Fibroblast of lung (primary cell): Measurements from ENCODE around the gene EGFL8. TPM values are rescaled to one million over a fixed set of nuclear protein-coding genes. Genes with fewer than 3 reads are reported as not detected.

Experiments used
- DNase-seq, 2 donors: peaks; one replicate each; pipeline versions ENCODE4 v3.0.0 to v3.0.0-alpha.2; 2010; ENCODE audit warnings: low read depth in 2 of 2
- H2AFZ ChIP-seq: 2 replicates; pipeline ENCODE4 v1.5.1; 2012; ENCODE audit warnings: low read length, control low read depth, inconsistent platforms
- H3K27ac ChIP-seq: 2 replicates; pipeline ENCODE4 v1.5.1; 2011; ENCODE audit warnings: low read length, control low read depth; ENCODE audit not compliant: insufficient read depth
- H3K27me3 ChIP-seq: 2 replicates; pipeline ENCODE4 v1.5.1; 2011; ENCODE audit warnings: mild to moderate bottlenecking, low read length; ENCODE audit not compliant: control insufficient read depth, insufficient read depth
- H3K36me3 ChIP-seq: 2 replicates; pipeline ENCODE4 v1.5.1; 2011; ENCODE audit warnings: low read length; ENCODE audit not compliant: control insufficient read depth, insufficient read depth
- H3K4me1 ChIP-seq: 2 replicates; pipeline ENCODE4 v1.5.1; 2011; ENCODE audit warnings: low read length; ENCODE audit not compliant: control insufficient read depth, insufficient read depth; ENCODE audit errors: extremely low read depth
- H3K4me2 ChIP-seq: 2 replicates; pipeline ENCODE4 v1.5.1; 2011; ENCODE audit warnings: low read length, control low read depth; ENCODE audit not compliant: insufficient read depth; ENCODE audit errors: extremely low read depth
- H3K4me3 ChIP-seq, 4 experiments: fragments of 200-600 bp in 1 of 4; sonication (generic) in 1 of 4; replicated peaks in 1 of 4; 2 replicates each; pipeline ENCODE4 v1.5.1; 2011 to 2016; ENCODE audit warnings: low read length in 4 of 4, low read depth in 3 of 4, mild to moderate bottlenecking in 3 of 4, control low read depth in 2 of 4, inconsistent platforms in 1 of 4, mixed read lengths in 1 of 4; ENCODE audit not compliant: insufficient read depth in 1 of 4; ENCODE audit errors: control extremely low read depth in 1 of 4
- H3K79me2 ChIP-seq: 2 replicates; pipeline ENCODE4 v1.5.1; 2012; ENCODE audit warnings: mild to moderate bottlenecking, low read length, inconsistent platforms; ENCODE audit not compliant: control insufficient read depth, insufficient read depth
- H3K9ac ChIP-seq: 2 replicates; pipeline ENCODE4 v1.5.1; 2011; ENCODE audit warnings: mild to moderate bottlenecking, low read length, control low read depth; ENCODE audit not compliant: insufficient read depth
- H3K9me3 ChIP-seq: 2 replicates; pipeline ENCODE4 v1.5.1; 2012; ENCODE audit warnings: low read depth, low read length; ENCODE audit not compliant: control insufficient read depth, insufficient read depth
- H4K20me1 ChIP-seq: 2 replicates; pipeline ENCODE4 v1.5.1; 2011; ENCODE audit warnings: low read length; ENCODE audit not compliant: control insufficient read depth, insufficient read depth; ENCODE audit errors: extremely low read depth
- CTCF ChIP-seq, 2 donors: IDR thresholded peaks in 1 of 2; conservative IDR thresholded peaks in 1 of 2; 1 replicate in 1 of 2; 2 replicates in 1 of 2; pipeline ENCODE4 v1.5.1; 2011 to 2012; ENCODE audit warnings: low read length in 2 of 2, control low read depth in 1 of 2, inconsistent platforms in 1 of 2, low read depth in 1 of 2, mild to moderate bottlenecking in 1 of 2
- EZH2 ChIP-seq: IDR thresholded peaks from 2 replicates; pipeline ENCODE4 v1.5.1; 2012; ENCODE audit warnings: low read length, control low read depth, mild to moderate bottlenecking; ENCODE audit errors: missing control alignments
- polyA plus RNA-seq, 2 donors: library from polyadenylated mRNA; depleted of rRNA in 1 of 2; stranded (reverse) in 1 of 2; unstranded in 1 of 2; fragments of >200 nt; gene quantifications; 2 replicates each; pipeline ENCODE4 v1.2.1, GENCODE V29; 2011 to 2012; ENCODE audit warnings: missing spikeins in 1 of 2
- total RNA-seq: library from RNA; depleted of rRNA; stranded (reverse); fragments of >200 nt; gene quantifications from 2 replicates; pipeline ENCODE4 v1.2.1, GENCODE V29; 2014

EGFL8 gene
- total and polyA plus RNA-seq, 2 donors (not counting 1 experiment from before 2014, with no cell fraction given), result 0.99 to 2.3 TPM

DNA sequence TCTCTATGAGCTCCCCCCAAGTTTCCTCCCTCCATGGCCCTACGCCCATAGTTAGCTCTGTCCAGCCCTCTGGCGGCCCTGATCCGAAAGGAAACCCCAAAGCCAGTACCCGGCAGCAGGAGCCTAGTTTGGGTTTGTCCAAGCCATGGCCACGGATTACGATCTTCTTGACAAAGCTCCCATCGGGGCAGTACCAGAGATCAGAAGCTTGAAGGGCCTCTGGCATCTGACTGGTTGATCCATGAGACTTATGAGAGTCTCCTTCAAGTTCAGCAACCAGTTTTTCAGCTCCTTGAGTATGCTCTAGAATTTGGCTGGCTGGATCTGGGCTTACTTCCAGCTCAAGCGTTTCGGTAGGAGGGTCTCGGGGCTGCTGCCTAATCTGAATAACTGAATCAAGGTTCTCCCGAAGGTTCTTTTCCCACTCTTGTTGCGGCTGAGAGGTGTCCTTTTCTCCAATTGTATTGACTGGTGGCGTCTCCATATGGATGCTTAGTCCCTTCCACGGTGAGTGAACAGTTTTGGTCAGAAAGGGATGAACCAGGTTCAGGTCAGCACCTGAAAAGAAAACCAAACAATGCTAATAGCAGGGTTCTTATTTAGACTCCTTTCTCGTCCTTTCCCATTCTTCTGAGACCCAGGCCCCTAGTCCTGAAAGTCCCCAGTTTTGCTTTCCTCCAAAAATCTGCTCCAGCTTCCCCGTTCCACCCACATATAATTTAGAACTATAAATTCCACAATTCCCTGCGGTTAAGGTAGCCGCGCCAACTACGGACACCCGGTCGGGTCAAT lies 34.9 kb upstream of the EGFL8 start:
- peak overlapping the region; percentile 80 for H2AFZ ChIP-seq
- no peak for DNase-seq
- H4K20me1 ChIP-seq, result no peaks in the 10 kb centered on the region
- peaks cover 14% of the 10 kb centered on the region for H3K79me2 ChIP-seq
- H3K4me3 ChIP-seq, result peak overlapping the region; percentile 69 to 77 (median 76)
- no peaks in the 10 kb centered on the region for H3K9me3 ChIP-seq
- TF ChIP-seq EZH2 (no peak), CTCF (conservative IDR thresholded peaks at IDR 0.05 in 1 of 2, IDR thresholded peaks at IDR 0.05 in 1 of 2; ENCODE audit: low read depth in 1 of 2, low read length in 2 of 2) (no peak)
- peaks cover 2% of the 10 kb centered on the region for H3K36me3 ChIP-seq
- H3K27ac ChIP-seq, result peak overlapping the region; percentile 87
- peak overlapping the region; percentile 99 for H3K4me2 ChIP-seq
- peak overlapping the region; percentile 70 for H3K9ac ChIP-seq
- no peaks in the 10 kb centered on the region for H3K27me3 ChIP-seq
- peaks cover 8% of the 10 kb centered on the region for H3K4me1 ChIP-seq

- Histone ChIP-seq H3K27me3 (no peaks in the 10 kb centered on the region), H3K27ac (no peak overlapping the region), H3K79me2 (peaks cover 14% of the 10 kb centered on the region), H3K9me3 (no peaks in the 10 kb centered on the region), H3K4me3 (no peak overlapping the region), H3K4me2 (no peak overlapping the region), H4K20me1 (no peaks in the 10 kb centered on the region), H3K9ac (no peak overlapping the region), H3K4me1 (peaks cover 8% of the 10 kb centered on the region), H3K36me3 (no peaks in the 10 kb centered on the region), H2AFZ (no peak overlapping the region)
- no peak for TF ChIP-seq CTCF (conservative IDR thresholded peaks at IDR 0.05 in 1 of 2, IDR thresholded peaks at IDR 0.05 in 1 of 2; ENCODE audit: low read depth in 1 of 2, low read length in 2 of 2)
- no peak for TF ChIP-seq EZH2
- DNase-seq, result no peak
Measured at GRCh38 chr6:32131439-32131948, 32.9 kb upstream of the EGFL8 start.

DNA sequence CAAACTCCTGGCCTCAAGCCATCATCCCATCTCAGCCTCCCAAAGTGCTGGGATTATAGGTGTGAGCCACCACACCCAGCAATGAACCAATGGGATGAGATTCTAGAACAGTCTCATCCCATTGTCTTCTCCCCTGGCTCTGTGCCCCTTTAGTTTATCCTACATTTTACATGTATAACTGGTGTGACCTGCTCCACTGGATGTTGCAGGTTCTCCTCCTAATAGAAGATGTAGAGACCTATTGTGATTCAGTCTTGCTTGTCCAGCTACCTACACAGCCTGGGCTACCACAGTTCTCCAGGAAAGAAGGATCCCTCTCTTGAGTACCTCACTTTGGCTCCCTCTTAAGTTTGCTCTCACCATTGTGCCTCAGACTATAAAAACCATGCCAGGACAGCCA lies 32.3 kb upstream of the EGFL8 start:
- H3K4me3 ChIP-seq, result no peak overlapping the region
- H3K36me3 ChIP-seq, result no peaks in the 10 kb centered on the region
- peaks cover 10% of the 10 kb centered on the region for H3K79me2 ChIP-seq
- H3K9ac ChIP-seq, result no peak overlapping the region
- H3K9me3 ChIP-seq, result no peaks in the 10 kb centered on the region
- no peak overlapping the region for H3K27ac ChIP-seq
- no peaks in the 10 kb centered on the region for H3K27me3 ChIP-seq
- TF ChIP-seq CTCF (conservative IDR thresholded peaks at IDR 0.05 in 1 of 2, IDR thresholded peaks at IDR 0.05 in 1 of 2; ENCODE audit: low read depth in 1 of 2, low read length in 2 of 2), result no peak
- no peak for TF ChIP-seq EZH2
- no peak overlapping the region for H3K4me2 ChIP-seq
- H4K20me1 ChIP-seq, result no peaks in the 10 kb centered on the region
- H3K4me1 ChIP-seq, result peaks cover 8% of the 10 kb centered on the region
- no peak for DNase-seq
- no peak overlapping the region for H2AFZ ChIP-seq
